ENCODE measurements around the gene NAALADL2.
"Not testable (repeated sequence)": the region's sequence is repeated elsewhere in the genome, so short reads cannot be mapped to it uniquely, and the experiment has no call there.

Gene NAALADL2

DNA sequence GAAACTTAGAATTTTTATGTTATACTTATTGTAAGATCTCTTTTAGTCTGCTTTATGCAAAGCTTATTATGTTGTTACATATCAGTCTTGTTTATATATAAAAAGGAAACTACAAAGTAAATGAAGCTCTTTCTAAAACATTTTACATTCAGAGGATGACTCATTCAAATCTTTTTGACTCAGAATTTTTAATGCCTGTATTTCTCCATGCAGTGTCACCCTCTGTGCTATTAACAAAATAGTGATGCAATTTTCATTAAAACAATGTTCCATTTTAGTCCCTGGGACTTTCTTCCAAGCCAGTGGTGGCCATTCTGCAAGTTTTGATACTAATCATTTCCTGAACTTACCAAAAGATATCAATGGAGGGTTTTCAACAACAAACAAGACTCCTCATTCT, 216.1 kb downstream of the NAALADL2 start:
- H3K4me3 ChIP-seq (replicated peaks; ENCODE audit: low read depth, low read length): no peak overlapping the region
- no peak for DNase-seq (ENCODE audit: low read depth)
- TF ChIP-seq, protein P1, sequence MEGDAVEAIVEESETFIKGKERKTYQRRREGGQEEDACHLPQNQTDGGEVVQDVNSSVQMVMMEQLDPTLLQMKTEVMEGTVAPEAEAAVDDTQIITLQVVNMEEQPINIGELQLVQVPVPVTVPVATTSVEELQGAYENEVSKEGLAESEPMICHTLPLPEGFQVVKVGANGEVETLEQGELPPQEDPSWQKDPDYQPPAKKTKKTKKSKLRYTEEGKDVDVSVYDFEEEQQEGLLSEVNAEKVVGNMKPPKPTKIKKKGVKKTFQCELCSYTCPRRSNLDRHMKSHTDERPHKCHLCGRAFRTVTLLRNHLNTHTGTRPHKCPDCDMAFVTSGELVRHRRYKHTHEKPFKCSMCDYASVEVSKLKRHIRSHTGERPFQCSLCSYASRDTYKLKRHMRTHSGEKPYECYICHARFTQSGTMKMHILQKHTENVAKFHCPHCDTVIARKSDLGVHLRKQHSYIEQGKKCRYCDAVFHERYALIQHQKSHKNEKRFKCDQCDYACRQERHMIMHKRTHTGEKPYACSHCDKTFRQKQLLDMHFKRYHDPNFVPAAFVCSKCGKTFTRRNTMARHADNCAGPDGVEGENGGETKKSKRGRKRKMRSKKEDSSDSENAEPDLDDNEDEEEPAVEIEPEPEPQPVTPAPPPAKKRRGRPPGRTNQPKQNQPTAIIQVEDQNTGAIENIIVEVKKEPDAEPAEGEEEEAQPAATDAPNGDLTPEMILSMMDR (IDR thresholded peaks at IDR 0.05; ENCODE audit: low read length, missing control alignments): no peak

DNA sequence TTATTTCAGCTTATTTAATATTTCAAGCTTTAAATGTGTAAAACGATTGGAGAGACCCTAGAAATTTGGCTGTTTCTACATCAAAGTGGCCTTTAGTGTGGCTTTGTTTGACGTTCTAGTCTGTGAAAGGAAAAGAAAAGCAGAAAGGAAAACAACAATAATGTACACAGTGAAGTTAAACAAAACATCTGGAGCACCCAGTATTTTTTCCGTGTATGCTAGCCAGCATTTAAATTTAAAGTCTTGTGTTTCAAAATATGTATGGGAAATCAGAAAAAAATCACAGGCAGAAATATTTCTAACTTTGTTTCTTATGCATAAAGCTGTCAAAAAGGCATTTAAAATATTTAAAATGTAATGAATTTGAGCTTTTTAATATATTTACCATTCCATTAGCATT, 218.1 kb downstream of the NAALADL2 start:
- H3K4me3 ChIP-seq (replicated peaks; ENCODE audit: low read depth, low read length): no peak overlapping the region
- no peak for DNase-seq (ENCODE audit: low read depth)
- TF ChIP-seq, protein P1 (IDR thresholded peaks at IDR 0.05; ENCODE audit: low read length, missing control alignments): no peak

DNA sequence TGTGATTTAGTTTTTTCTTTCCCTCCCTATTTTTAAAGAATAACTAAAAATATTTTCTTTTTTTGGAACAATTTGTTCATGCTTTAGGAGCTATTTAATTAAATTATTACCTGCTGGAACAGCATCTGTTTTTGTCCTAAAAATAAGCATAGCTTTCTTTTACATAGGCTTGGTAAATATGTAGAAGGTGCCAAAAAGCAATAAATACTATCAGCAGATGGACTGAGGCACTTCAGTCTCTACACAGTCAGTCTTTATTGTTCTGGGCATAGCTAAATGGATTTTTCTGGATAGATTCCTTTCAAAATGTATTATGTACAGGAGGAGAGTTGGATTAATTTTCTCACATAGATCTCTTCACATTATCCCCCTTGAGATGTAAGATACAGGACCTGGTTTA, 223.5 kb downstream of the NAALADL2 start:
- no peak for DNase-seq (ENCODE audit: low read depth)
- TF ChIP-seq, protein P1 (IDR thresholded peaks at IDR 0.05; ENCODE audit: low read length, missing control alignments): no peak
- H3K4me3 ChIP-seq (replicated peaks; ENCODE audit: low read depth, low read length): no peak overlapping the region

DNA sequence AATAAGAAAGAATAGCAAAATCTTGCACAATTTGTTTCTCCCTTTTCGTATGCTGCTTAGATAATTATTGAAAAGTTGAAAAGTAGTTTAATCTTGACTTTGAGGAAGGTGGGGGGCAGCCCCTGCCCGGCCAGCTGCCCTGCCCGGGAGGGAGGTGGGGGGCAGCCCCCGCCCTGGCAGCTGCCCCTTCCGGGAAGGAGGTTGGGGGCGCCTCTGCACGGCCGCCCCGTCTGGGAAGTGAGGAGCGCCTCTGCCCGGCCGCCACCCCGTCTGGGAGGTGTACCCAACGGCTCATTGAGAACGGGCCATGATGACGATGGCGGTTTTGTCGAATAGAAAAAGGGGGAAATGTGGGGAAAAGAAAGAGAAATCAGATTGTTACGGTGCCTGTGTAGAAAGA, 228.0 kb downstream of the NAALADL2 start:
- H3K4me3 ChIP-seq (replicated peaks; ENCODE audit: low read depth, low read length): not testable (repeated sequence)

DNA sequence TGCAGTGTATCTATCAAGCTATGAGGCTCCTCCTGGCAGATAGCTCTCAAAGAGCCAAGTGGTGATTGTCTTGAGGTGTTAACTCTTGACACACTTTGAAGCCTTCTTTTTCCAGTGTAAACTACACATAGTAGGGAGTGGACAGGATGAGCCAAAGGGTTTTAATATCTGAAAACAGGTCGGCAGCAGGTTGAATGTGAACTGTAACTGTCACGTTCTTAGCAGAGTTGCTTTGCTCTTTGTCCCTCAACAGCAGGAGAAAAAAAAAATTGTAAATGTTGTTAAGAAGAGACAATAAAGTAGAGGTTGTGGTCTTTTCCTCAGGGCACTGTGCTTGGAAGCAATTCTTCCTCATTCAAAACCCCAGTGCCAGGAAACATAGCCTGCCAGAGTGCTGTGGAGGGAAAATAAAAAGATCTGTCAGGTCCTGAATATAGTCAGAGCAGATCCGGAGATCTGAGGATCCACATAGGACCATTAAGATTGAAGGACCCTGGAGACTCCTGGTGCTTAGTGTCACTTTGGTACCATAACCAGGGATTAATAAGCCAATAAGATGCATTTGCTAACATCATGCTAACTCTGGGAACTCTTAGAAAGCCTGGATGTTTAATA, 229.7 kb downstream of the NAALADL2 start:
- TF ChIP-seq, protein P1 (IDR thresholded peaks at IDR 0.05; ENCODE audit: low read length, missing control alignments): no peak
- DNase-seq (ENCODE audit: low read depth): no peak
- no peak overlapping the region for H3K4me3 ChIP-seq (replicated peaks; ENCODE audit: low read depth, low read length)

More for the DNA sequence above, 228.0 kb downstream of the NAALADL2 start:
- not testable (repeated sequence) for DNase-seq (ENCODE audit: low read depth)

DNA sequence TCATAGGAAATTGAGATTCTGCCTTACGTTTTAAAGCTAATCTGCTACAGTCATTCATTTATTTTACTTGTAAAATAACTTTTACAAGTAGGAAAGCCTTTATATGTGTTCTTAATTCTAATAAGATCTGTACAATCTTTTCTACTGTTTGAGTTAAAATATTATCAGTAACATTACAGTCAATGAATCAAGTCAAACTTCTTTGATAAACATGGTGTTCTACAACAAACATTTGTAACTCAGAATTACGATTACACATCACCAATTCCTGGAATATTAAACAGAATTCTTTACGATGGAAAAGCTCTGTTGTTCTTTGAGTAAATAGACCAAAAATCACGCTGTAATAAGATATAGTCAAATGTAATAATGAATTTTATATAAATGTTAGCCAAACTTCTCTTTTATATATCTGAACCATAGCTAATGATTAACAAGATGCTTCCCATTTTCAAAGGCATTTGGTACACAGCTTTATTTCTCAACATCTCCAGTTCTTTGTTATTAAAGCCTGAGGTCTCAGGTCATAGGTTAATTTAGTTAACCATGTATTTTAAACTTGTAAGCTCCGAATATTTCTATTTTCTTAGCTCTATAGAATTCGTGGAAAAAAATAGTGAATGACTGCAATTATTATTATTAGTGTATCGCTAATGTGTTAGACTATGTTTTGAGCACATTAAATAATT, 232.4 kb downstream of the NAALADL2 start:
- no peak for DNase-seq (ENCODE audit: low read depth)
- TF ChIP-seq, protein P1 (IDR thresholded peaks at IDR 0.05; ENCODE audit: low read length, missing control alignments): no peak
- H3K4me3 ChIP-seq (replicated peaks; ENCODE audit: low read depth, low read length): no peak overlapping the region

DNA sequence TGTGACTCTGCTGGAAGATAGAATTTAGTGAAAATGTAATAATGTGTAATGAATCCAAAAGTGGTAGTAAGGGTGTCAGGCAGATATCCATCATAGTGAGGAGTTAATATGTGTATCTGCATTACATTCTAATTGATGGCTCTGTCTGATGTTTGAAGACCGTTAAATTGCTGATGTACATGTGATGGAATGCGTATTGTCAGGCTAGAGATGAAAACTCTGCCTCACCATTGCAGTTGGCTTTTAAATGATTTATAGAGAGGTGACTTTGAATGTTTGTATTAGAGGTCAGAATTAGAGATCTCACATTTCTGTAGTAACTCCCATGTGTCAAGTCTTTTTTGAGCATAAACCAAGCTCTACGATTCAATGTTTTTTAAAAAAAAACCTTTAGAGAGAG, 234.6 kb downstream of the NAALADL2 start:
- no peak overlapping the region for H3K4me3 ChIP-seq (replicated peaks; ENCODE audit: low read depth, low read length)
- no peak for DNase-seq (ENCODE audit: low read depth)
- TF ChIP-seq, protein P1 (IDR thresholded peaks at IDR 0.05; ENCODE audit: low read length, missing control alignments): no peak
